Measurements from ENCODE around the gene MARCHF10. TPM values are rescaled to one million over a fixed set of nuclear protein-coding genes. Genes with fewer than 3 reads are reported as not detected.

Gene MARCHF10
- total RNA-seq, 3 donors from 2014 or later: 0.35 TPM; not detected in 2

DNA sequence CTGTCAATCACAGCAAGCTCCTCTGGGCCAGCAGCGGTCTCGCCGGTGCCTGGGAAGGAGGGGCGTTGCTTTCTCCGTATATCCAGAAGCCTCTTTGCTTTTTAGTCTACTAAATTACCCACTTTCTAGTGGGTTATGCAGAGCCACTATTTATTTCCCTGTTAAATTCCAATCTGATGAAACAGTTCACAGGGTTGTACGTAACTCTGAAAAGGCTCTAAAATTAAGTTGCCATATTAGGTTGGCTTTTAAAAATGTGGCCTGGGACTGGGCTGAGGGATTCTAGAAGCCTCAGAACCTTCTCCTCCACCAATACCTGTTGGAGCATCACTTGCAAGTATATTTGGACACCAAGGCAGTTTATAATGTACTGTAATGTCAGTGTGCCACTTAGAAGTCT is 27.2 kb downstream of the MARCHF10 start:
- Histone ChIP-seq H3K4me1 (ENCODE audit: low read depth) (no peaks in the 10 kb centered on the region), H3K9me3 (peaks cover 4% of the 10 kb centered on the region), H3K36me3 (ENCODE audit: low read depth) (no peaks in the 10 kb centered on the region), H3K4me3 (no peak overlapping the region)
- TF ChIP-seq, protein P1, sequence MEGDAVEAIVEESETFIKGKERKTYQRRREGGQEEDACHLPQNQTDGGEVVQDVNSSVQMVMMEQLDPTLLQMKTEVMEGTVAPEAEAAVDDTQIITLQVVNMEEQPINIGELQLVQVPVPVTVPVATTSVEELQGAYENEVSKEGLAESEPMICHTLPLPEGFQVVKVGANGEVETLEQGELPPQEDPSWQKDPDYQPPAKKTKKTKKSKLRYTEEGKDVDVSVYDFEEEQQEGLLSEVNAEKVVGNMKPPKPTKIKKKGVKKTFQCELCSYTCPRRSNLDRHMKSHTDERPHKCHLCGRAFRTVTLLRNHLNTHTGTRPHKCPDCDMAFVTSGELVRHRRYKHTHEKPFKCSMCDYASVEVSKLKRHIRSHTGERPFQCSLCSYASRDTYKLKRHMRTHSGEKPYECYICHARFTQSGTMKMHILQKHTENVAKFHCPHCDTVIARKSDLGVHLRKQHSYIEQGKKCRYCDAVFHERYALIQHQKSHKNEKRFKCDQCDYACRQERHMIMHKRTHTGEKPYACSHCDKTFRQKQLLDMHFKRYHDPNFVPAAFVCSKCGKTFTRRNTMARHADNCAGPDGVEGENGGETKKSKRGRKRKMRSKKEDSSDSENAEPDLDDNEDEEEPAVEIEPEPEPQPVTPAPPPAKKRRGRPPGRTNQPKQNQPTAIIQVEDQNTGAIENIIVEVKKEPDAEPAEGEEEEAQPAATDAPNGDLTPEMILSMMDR (IDR thresholded peaks at IDR 0.05): no peak
- no peak for ATAC-seq
- intact Hi-C loops (cut with DNase I, micrococcal nuclease): no loop called here
- no peak for DNase-seq

DNA sequence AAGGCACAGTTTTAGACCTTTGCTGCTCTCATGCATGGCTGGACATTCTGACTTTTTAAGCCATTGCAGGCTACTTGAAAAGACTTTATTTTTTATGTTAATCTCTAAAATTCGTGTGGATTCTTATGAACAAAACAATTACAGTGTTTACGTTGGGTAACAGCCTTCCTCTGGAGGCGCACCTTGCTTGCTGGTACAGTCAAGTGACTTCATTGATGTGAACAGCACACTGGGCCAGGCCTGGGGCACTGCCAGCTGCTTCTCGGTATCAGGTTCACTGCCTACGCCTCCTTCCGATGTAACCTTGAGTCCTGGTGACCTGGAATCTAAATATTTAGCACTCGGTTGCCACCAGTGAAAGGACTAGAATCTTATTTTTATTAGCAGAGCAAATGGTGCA is 27.8 kb downstream of the MARCHF10 start:
- no peaks in the 10 kb centered on the region for H3K36me3 ChIP-seq (ENCODE audit: low read depth)
- H3K9me3 ChIP-seq: peaks cover 4% of the 10 kb centered on the region
- no peak for ATAC-seq
- H3K4me1 ChIP-seq (ENCODE audit: low read depth): no peaks in the 10 kb centered on the region
- intact Hi-C loops (cut with DNase I, micrococcal nuclease): no loop called here
- no peak overlapping the region for H3K4me3 ChIP-seq
- DNase-seq: no peak
- TF ChIP-seq, protein P1 (IDR thresholded peaks at IDR 0.05): no peak

DNA sequence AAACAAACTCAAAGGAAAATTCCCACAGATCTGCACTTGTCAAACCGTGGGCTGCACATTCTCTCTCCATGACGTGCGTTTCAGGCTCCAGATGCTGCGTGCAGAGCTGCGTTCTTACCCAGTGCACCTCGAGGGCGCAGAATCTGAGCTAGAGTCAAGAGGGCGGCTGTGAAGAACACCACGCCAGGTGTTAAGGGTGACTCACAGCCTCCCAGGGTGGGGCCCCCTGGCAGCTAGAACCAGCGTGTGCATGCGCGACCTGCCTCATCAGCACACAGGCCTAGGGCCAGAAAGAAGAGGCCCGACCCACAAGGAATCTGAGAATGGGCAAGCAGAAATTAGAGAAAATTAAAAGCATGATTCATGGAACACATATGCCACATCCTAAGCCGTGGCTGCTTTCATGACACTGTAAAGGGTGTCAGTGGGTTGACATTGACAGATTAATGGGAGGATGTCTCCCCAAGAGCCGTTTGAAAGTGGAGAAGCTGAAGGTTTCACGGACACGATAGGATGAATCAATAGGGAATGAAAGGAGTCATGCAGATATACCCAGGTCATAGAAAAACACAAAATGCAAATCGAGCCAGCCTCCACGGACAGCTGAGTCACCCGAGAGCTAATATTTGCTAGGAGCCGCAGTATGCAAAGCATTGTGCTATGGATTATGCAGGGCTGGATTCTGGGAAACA is 29.0 kb downstream of the MARCHF10 start:
- intact Hi-C loops (cut with DNase I, micrococcal nuclease): no loop called here
- H3K36me3 ChIP-seq (ENCODE audit: low read depth): no peaks in the 10 kb centered on the region
- DNase-seq: peak in 2 of 3 donors; percentile 9 to 37
- peak; percentile 82 for ATAC-seq
- no peaks in the 10 kb centered on the region for H3K4me1 ChIP-seq (ENCODE audit: low read depth)
- H3K4me3 ChIP-seq: no peak overlapping the region
- TF ChIP-seq, protein P1 (IDR thresholded peaks at IDR 0.05): no peak
- H3K9me3 ChIP-seq: no peaks in the 10 kb centered on the region

DNA sequence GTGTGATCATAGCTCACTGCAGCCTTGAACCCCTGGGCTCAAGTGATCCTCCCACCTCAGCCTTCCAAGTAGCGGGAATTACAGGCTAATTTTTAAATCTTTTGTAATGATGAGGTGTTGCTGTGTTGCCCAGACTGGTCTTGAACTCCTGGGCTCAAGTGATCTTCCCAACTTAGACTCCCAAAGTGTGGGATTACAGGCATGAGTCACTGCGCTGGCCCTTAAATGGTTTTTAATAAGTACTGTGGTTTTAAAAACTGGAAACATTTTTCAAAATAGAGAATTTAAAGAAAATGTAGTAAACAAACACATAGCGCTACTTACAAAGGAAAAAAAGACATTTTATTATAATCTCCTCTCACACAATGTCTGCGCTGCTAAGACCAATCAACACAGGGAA is 32.2 kb downstream of the MARCHF10 start:
- TF ChIP-seq, protein P1 (IDR thresholded peaks at IDR 0.05): no peak
- ATAC-seq: no peak
- no peak for DNase-seq
- no peaks in the 10 kb centered on the region for H3K36me3 ChIP-seq (ENCODE audit: low read depth)
- no peaks in the 10 kb centered on the region for H3K4me1 ChIP-seq (ENCODE audit: low read depth)
- H3K9me3 ChIP-seq: no peaks in the 10 kb centered on the region
- no peak overlapping the region for H3K4me3 ChIP-seq
- intact Hi-C loops (cut with DNase I, micrococcal nuclease): no loop called here

DNA sequence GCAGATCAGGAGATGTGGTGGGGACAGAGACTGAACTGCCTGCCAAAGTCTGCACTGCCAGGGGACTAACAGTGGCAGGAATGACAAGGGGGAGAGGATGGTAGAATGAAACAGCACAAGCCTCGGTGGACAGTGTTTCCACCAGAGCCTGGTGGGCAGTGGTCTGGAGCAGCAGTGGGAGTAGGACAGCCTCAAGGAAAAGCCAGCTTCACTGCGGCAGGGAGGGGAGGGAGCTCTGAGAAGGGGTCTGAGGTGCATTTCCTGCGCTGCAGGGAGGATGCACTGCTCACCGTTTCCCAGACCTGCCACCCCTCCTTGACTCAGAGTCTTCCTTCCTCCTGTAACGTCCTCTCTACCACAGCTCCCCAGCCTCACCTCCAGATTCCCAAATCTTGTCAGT is 33.8 kb downstream of the MARCHF10 start:
- intact Hi-C loops (cut with DNase I, micrococcal nuclease): no loop called here
- DNase-seq (no peak), ATAC-seq (no peak)
- no peak overlapping the region for H3K4me3 ChIP-seq
- H3K9me3 ChIP-seq: no peaks in the 10 kb centered on the region
- no peaks in the 10 kb centered on the region for H3K4me1 ChIP-seq (ENCODE audit: low read depth)
- TF ChIP-seq, protein P1 (IDR thresholded peaks at IDR 0.05): no peak
- no peaks in the 10 kb centered on the region for H3K36me3 ChIP-seq (ENCODE audit: low read depth)

DNA sequence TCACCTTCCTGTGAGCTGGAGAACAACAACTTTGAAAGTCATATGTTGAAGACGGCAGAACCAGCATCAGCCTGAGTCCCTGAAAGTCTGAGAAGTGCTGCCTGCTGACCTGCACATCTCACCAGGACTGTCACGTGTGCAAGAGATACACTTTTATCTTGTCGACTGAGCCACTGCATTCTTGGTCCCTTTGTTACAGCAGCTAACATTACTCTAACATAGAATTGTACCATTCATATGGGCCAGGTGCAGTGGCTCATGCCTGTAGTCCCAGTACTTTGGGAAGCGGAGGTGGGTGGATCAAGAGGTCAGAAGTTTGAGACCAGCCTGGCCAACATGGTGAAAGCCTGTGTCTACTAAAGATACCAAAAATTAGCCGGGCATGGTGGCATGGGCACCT is 40.1 kb downstream of the MARCHF10 start:
- TF ChIP-seq, protein P1 (IDR thresholded peaks at IDR 0.05): no peak
- intact Hi-C loops (cut with DNase I, micrococcal nuclease): no loop called here
- no peak for DNase-seq
- H3K4me3 ChIP-seq: no peak overlapping the region
- H3K9me3 ChIP-seq: no peaks in the 10 kb centered on the region
- ATAC-seq: no peak
- H3K4me1 ChIP-seq (ENCODE audit: low read depth): no peaks in the 10 kb centered on the region
- no peaks in the 10 kb centered on the region for H3K36me3 ChIP-seq (ENCODE audit: low read depth)
